8988T (cell line): ENCODE data around the gene ANKRD24.
A peak's percentile ranks its signal among the peaks of the same experiment; 100 is the strongest.
"Not testable (repeated sequence)": the region's sequence is repeated elsewhere in the genome, so short reads cannot be mapped to it uniquely, and the experiment has no call there.

Experiments used
- DNase-seq: peaks from one replicate; pipeline ENCODE4 v3.0.0; 2011

ANKRD24 gene

DNA sequence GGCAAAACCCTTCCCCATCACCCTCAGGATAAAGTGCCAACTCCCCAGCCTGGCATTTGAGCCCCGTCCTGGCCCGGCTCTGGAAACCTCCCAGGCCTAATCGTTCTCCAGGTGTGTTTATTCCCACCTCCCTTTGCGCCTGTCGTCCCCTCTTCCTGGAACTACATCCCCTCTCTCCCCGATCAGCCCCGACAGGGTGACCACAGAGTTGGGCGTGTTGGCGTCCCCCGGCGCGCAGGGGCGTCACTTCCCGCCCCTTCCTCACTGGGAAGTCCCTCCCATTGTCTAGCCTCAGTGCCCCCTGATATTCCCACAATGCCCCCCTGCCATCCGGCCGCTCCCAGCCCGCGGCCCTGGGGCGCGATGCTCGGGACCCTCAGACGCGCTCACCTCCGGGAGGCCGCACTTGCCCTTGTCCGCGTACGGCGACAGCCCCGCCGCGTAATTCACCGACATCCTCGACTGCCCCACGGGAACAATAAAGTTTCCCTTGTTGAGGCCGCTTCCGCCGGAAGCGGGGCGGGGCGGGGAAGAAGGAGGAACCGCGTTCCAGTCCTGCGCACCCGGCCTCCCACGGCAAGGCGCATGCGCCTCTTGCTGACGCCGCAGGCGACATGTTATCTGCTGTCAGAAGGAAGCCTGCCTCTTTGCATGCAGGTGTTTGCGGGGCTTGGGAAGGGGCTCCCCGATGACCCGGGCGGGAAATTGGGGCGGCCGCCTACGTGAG is at the start of gene ANKRD24, which contains the start of gene SIRT6:
Gene ANKRD24, plus strand, starts transcription at position 606 of the 727 bp plus-strand sequence. CDS start 3,737 bp downstream, outside the sequence.
Gene SIRT6, minus strand, starts transcription at position 480 of the 727 bp plus-strand sequence. Its CDS starts 24 bp downstream, at position 456.
- peak; percentile 93 for DNase-seq

DNA sequence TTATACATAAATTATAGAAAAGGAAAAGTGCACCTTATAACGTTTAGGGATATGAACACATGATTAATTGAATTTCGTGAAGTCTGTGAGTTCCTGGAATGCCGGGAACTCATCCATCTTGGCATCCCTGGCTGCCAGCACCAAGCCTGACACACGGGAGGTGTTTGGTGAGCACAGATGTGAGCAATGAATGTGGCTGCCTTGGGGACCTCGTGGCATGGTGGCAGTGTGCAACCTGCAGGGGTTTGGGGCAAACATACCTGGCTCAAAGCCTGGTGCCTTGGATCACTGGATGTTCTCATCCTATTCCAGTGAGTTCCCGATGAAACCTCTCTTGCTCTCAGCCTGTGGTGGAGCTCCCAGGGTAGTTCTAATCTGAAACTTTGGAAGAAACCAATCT is 48.1 kb upstream of the ANKRD24 start:
- no peak for DNase-seq

DNA sequence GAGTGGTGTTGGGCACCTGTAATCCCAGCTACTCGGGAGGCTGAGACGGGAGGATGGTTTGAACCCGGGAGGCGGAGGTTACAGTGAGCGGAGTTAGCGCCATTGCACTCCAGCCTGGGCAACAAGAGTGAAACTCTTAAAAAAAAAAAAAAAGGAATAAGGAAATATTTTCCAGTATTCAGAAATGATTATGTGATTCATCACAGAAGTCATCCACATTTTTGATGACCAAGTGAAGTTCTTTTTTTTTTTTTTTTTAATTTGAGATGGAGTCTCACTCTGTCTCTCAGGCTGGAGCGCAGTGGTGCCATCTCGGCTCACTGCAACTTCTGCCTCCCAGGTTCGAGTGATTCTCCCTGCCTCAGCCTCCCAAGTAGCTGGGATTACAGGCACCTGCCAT is 47.1 kb upstream of the ANKRD24 start:
- not testable (repeated sequence) for DNase-seq

DNA sequence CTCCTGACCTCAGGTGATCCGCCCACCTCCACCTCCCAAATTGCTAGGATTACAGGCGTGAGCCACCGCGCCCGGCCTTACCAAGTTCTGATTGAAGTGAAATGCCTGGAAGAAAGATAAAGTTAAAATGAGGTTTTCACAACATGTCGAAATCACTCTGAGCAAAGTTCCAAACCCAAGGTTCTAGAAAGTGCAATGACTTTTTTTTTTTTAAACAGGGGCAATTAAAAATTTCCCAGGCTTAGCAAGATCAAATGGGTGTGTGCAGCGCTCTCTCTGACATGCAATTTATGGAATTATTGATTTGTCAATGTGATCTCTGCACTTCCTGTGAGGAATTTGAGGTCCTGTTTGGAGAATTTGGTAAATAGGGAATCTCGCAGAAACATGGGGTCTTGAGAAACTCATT is 45.8 kb upstream of the ANKRD24 start:
- DNase-seq: no peak

DNA sequence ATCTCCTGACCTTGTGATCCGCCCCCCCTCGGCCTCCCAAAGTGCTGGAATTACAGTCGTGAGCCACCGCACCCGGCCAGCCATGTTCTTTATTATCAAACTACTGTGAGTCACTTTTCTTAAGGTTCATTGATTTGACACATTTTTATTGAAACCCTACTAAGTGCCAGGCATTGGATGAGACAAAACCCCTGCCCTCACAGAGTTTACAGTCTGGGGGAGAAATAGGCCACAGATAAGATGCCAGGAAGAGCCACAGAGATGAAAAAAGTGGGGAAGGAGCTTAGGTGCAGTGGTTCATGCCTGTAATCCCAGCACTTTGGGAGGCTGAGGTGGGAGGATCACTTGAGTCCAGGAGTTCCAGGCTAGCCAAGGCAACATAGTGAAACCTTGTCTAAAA is 44.0 kb upstream of the ANKRD24 start:
- no peak for DNase-seq

DNA sequence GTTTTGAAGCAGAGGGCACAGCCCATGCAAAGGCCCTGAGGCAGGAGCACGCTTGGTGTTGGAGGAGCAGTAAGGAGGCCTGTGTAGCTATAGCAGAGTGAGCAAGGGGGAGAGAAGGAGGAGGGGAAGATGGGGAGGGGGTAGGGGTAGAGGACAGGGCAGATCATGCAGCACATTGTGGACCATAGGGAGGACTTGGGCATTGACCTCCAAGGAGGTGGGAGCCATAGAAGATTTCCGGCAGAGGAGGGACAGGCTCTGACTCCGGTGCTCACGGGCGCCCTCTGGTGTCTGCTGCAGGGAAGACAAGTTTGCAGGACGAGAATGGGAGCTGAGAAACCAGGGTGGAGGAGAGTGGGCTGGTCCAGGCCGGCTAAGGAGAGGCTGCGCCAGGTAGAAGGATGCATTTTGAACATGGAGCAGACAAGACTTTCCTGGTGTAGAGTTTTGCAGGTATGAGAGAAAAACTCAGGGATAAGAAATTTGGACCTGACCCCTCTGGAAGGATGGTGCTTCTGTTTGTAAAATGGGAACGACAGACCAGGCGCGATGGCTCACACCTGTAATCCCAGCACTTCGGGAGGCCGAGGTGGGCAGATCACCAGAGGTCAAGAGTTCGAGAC is 42.8 kb upstream of the ANKRD24 start:
- DNase-seq: peak; percentile 65

DNA sequence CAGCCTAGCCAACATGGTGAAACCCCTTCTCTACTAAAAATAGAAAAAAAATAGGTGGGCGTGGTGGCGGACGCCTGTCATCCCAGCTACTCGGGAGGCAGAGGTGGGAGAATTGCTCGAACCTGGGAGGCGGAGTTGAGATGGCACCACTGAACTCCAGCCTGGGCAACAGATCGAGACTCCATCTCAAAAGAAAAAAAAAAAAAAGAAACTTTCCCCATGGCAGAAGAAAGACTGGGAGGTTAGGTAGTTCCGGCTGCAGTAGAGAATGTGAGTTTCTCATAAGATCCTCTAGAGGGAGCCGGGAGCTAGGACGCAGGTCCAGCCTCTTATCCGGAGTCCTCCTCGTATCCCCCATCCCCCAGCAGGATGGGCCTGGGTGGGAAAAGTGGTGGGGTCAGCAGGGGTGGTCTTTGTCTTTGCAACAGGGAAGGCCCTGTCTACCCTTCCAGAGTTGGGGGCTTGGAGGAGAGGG is 42.2 kb upstream of the ANKRD24 start:
- DNase-seq: peak; percentile 49

DNA sequence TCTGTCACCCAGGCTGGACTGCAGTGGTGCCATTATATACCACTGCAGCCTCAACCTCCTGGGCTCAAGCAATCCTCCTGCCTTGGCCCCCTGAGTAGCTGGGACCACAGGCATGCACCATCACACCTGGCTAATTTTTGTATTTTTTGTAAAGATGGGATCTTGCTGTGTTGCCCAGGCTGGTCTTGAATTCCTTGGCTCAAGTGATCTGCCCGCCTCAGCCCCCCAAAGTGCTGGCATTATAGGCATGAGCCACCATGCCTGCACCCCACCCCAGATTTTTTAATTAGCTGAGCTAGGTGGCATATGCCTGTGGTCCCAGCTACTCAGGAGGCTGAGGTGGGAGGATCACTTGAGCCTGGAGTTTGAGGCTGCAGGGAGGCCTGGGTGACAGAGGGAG is 39.6 kb upstream of the ANKRD24 start:
- DNase-seq: not testable (repeated sequence)

DNA sequence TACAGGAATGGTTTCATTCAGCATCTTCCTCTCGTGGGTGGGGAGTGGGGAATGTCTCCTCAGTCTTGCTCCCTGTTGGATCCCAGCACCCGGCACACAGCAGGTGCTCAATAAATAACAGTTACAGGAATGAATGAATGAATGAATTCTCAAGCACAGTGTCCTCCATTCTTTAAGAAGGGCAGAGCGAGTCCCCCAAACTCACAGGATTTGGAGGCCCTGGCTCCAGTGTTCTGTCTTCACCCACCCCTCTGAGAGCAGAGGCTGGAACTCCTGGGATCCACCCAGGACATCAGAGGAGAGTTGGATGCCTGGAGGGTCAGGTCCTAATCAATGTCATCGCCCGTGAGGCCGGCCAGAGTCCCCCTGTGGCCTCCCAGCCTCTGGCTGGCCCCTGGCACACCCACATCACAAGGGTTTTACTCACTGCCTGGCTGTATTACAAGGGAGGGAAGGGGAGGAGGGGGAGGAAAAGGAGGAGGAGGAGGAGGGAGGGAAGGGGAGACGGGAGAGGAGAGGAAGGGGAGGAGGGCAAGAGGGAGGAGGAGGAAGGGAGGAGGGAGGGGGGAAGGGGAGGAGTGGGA is 37.7 kb upstream of the ANKRD24 start:
- no peak for DNase-seq

DNA sequence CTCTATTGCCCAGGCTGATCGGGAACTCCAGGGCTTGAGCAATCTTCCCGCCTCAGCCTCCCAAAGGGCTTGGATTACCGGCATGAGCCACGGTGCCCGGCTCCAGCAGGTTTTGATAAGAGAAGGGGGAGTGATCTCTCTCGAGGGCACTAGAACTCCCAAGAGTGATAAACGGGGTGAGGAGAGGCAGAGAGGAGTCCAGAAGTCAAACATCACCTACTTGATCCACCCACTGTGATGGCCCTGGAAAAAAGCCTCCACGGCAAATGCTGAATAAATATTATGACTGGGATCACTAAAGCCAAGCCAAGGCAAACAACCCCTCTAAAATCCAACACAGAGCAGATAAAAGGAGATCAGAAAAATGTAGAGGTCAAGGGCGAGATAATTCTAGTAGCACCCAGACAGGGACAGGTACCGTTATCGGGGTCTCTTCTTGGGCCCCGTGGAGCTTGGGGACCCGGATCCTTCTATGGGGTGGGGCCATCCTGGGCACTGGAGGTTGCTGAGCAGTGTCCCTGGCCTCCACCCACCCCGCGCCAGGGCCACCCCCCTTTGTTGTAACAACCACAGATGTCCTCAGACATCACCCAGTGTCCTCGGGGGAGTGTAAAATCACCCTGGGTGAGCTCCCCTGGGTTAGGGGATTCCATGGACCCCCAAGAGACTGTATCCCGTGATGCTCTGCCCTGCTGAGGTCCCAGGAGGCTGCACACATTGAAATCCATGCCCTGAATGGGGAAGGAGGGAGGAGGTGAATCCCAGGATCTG is 32.8 kb upstream of the ANKRD24 start:
- no peak for DNase-seq

DNA sequence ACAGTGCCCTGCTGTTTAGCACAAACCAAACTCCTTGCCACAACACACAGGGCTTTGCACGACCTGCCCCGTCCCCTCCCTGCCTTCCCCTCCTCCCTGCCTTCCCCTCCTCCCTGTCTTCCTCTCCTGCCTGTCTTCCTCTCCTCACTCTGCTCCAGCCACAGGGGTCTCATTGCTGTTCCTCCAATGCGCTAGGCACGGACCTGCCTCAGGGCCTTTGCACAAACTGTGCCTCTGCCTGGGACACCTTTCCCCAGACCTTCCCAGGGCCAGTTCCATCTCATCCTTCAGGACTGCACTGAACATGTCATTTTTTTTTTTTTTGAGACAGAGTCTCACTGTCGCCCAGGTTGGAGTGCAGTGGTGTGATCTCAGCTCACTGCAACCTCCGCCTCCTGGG is 30.9 kb upstream of the ANKRD24 start:
- DNase-seq: no peak

DNA sequence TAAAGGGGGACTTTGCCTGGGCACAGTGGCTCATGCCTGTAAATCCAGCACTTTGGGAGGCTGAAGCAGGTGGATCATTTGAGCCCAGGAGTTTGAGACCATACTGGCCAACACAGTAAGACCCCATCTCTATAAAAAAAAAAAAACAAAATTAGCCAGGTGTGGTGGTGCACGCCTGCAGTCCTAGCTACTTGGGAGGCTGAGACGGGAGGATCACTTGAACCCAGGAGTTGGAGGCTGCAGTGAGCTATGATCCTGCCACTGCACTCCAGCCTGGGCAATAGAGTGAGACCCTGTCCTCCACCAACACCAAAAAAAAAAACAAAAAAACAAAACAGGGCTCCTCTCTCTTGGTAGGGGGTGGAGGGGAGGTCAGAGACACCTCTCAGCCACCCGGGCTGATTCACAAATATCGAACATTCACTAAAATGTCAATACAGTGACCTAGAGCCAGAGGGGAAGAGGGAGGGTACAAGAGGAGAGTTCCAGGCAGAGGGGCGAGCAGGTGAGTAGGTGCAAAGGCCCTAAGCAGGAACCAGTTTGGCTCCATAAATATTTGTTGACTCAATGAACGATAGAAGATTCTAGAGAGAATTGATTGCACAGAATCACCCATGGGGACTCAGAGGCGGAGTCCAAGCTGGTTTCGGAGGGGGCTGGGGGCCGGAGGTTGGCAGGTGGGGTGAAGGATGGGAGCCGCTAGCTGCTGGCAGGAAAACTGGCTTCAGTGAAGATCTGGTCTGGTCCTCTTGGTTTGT is 30.1 kb upstream of the ANKRD24 start:
- no peak for DNase-seq

DNA sequence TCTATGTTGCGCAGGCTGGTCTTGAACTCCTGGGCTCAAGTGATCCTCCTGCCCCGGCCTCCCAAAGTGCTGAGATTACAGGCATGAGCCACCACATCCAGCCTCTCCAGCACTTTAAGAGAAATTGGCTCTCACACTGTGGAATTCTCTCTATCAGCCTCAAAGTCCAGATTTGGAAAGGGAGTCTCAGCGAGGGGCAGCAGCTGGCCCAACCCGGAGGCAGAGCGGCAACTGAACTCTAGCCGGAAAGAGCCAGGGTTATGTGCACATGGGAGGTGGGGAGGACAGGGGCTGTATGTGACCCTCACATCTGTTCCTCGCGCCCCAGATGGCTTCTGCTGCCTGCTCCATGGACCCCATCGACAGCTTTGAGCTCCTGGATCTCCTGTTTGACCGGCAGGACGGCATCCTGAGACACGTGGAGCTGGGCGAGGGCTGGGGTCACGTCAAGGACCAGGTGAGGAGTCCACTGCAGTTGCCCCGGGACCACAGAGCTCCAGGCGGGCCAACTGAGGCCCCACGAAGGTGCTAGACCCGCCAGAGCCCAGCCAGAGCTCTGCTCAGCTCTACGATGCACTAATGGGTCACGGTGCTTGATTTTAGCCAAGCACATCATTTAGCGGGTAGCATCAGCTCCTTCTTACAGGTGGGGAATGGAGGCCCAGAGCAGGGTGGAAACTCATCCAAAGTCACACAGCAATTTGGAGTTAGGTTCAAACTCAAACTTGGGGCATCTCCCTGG is 27.7 kb upstream of the ANKRD24 start:
- DNase-seq: no peak

DNA sequence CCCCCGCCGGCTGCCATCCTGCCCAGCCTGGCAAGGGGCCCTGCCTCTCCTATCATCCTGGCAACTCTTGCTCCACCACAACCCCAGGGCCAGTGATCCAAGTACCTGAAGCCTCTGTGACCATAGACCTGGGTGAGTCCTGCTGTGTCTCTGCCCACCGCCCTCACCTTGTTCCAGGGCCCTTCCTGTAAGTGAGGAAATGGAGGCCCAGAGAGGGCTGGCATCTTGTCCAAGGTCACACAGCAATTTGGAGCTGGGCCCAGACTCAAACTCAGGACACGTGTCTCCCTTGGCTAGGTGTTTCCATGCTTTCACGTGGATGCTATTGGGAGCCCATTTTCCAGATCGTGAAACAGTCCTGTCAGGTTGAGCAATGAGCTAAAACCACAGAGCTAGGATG is 25.3 kb upstream of the ANKRD24 start:
- no peak for DNase-seq

DNA sequence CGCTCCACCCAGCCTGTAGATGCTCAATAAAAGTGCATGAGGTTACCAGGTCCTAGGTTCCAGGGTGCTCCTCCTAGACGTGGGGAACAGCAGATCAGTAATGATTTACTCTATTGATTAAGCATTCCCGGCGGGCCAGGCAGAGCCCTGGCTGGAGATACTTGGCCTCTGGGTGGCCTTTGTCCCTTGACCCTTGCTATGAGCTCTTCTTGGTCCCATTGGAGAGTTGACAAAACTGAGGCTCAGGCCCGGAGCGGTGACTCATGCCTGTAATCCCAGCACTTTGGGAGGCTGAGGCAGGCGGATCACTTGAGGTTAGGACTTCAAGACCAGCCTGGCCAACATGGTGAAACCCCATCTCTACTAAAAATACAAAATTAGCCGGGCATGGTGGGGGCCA is 24.5 kb upstream of the ANKRD24 start:
- DNase-seq: not testable (repeated sequence)

DNA sequence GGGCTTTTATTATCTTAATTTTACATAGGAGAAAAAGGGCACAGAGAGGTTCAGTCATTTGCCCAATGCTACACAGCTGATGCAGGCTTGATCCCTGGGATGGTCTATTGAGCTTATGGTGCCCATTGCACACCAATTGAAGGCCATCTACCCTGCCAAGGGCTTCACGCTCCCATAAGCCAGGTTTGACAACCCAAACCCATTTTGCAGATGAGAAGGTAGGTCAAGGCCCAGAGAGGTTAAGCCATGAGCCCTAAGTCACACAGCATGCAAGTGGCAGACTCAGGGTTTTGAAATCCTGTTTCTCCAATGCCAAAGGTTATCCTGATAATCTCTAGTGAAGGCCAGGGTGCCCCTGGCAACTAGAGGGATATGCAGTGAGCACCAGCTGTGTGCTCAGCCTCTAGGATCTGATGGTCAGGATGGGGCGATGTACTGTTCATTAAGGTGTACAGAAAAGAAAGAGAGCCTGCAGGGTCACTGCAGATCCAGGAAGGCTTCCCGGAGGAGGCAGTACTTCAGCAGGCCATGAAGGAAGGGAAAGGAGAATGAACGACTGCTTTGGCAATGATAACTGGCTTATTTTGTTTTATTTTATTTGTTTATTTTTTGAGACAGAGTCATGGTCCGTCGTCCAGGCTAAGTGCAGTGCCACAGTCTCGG is 20.9 kb upstream of the ANKRD24 start:
- no peak for DNase-seq

DNA sequence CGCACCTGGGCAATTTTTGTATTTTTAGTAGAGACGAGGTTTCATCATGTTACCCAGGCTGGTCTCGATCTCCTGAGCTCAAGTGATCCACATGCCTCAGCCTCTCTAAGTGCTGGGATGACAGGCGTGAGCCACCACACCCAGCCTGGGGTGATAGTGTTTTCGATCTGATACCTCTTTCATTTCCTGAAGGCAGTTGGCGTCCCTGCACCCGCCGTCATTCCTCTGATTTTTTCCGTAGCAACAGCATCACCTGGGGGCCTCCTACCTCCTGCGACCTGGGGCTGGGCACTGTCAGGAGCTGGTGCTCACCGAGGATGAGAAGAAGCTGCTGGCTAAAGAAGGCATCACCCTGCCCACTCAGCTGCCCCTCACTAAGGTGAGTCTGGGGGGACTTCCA is 18.2 kb upstream of the ANKRD24 start:
- no peak for DNase-seq

DNA sequence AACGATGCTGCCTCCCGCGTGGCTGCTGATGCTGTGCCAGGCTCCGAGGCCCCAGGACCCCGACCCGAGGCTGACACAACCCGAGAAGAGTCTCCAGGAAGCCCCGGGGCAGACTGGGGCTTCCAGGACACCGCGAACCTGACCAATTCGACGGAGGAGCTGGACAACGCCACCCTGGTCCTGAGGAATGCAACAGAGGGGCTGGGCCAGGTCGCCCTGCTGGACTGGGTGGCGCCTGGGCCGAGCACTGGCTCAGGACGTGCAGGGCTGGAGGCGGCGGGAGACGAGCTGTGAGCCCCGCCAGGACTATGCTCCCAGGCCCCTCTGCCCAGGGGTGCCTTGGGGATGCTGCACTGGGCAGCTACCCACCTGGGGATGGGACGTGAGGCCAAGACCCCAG is 10.8 kb upstream of the ANKRD24 start:
- DNase-seq: no peak

DNA sequence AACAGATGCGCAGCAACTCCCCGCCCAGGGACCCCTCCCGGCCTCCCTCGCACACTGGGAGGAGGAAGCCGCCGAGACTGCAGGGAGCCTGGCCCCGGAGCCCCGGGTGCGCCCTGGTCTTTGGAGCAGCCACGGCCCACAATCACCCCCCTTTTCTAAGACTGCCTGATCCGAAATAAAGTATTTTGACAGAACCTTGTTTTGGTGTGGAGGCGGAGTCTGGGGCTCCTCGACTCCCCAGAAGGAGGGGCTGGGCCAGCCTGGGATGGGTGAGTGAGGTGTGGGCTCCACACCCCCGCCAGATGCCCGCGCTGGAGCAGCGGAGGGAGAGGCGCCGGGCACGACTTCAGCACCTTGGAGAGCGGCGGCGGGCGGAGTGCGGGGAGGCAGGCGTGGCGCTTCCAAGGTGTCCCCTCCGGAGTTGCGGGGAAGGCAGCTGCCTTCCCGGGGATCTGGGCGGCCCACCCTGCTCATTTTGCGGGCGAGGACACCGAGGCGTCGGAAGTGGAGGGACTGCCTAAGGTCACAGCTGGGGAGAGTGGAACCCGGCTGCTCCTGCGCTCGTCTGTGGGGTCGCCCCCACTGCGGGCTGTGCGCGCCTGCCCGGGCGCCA is 9.5 kb upstream of the ANKRD24 start:
- DNase-seq: no peak

DNA sequence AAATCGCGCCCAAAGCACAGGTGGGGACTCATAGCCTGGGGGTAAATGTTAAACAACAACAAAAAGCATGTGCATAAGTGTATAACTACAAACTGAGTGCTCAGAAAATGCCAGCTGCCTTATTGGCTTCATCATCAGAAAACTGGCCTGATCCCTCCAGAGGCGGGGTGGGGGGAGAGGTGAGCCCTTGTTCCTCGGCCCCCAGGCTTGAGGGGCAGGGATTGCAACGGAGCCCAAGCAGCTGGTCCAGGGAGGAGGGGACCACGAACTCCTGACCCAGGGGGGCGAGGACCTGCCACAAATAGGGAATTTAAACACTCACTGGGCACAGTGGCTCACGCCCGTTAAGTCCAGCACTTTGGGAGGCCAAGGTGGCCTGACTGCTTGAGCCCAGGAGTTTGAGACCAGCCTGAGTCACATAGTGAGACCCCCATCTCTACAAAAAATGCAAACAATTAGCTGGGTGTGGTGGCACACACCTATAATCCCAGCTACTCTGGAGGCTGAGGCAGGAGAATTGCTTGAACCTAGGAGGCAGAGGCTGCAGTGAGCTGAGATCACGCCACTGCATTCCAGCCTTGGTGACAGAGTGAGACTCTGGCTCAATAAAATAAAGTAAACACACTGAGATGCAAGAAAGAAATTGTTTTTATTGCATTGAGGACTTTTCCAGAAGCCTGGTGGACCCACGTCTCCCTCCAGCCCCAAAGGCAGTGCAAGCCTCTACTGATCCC is 8.8 kb upstream of the ANKRD24 start:
- no peak for DNase-seq
